Measurements from ENCODE around the gene LTA.

Gene LTA

GRCh38 chr6:31538805-31539400, 33.2 kb upstream of the LTA start:
- Histone ChIP-seq H4K20me1 (peaks cover 72 to 75% (median 73%) of the 10 kb centered on the region in 11 experiments), H3K4me1 (peaks cover 39 to 77% (median 48%) of the 10 kb centered on the region in 10 experiments), H3K4me3 (peak overlapping the region; percentile 74 to 91 (median 86); a peak in 19 of 20 replicates), H3K4me2 (peak overlapping the region; percentile 91 to 99 (median 98)), H3K9ac (peak overlapping the region; percentile 91 to 99 (median 96)), H3K9me3 (replicated peaks in 1 of 11) (no peaks in the 10 kb centered on the region), H3K27me3 (no peaks in the 10 kb centered on the region), H3K27ac (peak overlapping the region in 1 of 11 experiments; percentile 1; a peak in 1 of 22 replicates), H3K36me3 (peaks cover 67 to 72% (median 69%) of the 10 kb centered on the region in 11 experiments)
- TF ChIP-seq Cebpa-rat (IDR thresholded peaks at IDR 0.05), result no peak

GRCh38 chr6:31540640-31541039, 31.4 kb upstream of the LTA start:
- peaks cover 50 to 54% (median 52%) of the 10 kb centered on the region in 11 experiments for H3K36me3 ChIP-seq
- peak overlapping the region; percentile 74 to 91 (median 86) for H3K4me3 ChIP-seq
- no peaks in the 10 kb centered on the region for H3K27me3 ChIP-seq
- H3K4me2 ChIP-seq, result peak overlapping the region; percentile 91 to 99 (median 98)
- H3K4me1 ChIP-seq, result peaks cover 52 to 76% (median 61%) of the 10 kb centered on the region in 10 experiments
- H4K20me1 ChIP-seq, result peaks cover 54 to 58% (median 56%) of the 10 kb centered on the region in 11 experiments
- H3K9me3 ChIP-seq (replicated peaks in 1 of 11), result no peaks in the 10 kb centered on the region
- peak overlapping the region; percentile 91 to 99 (median 96) for H3K9ac ChIP-seq
- no peak for TF ChIP-seq Cebpa-rat (IDR thresholded peaks at IDR 0.05)
- H3K27ac ChIP-seq, result peak overlapping the region; percentile 92 to 99 (median 97); a peak in 21 of 22 replicates

GRCh38 chr6:31541059-31541657, 30.9 kb upstream of the LTA start:
- Histone ChIP-seq H3K4me2 (peak overlapping the region; percentile 91 to 99 (median 98)), H3K9ac (peak overlapping the region; percentile 91 to 99 (median 96)), H4K20me1 (peaks cover 49 to 53% (median 51%) of the 10 kb centered on the region in 11 experiments), H3K27me3 (no peaks in the 10 kb centered on the region), H3K4me1 (peaks cover 57 to 76% (median 64%) of the 10 kb centered on the region in 10 experiments), H3K4me3 (peak overlapping the region; percentile 74 to 91 (median 86)), H3K27ac (peak overlapping the region; percentile 92 to 99 (median 97)), H3K36me3 (peaks cover 44 to 49% (median 47%) of the 10 kb centered on the region in 11 experiments), H3K9me3 (replicated peaks in 1 of 11) (no peaks in the 10 kb centered on the region)
- no peak for TF ChIP-seq Cebpa-rat (IDR thresholded peaks at IDR 0.05)

GRCh38 chr6:31541658-31542521, 30.2 kb upstream of the LTA start, which contains the start of gene DDX39B:
TSS of gene DDX39B (minus strand) at chr6:31542003. CDS start at chr6:31540532, 1,471 bp downstream.
- Histone ChIP-seq H3K4me2 (peak within 1 kb of the TSS; percentile 91 to 99 (median 98)), H3K27ac (peak within 1 kb of the TSS; percentile 92 to 99 (median 97)), H4K20me1 (peaks cover 42 to 45% (median 44%) of the 10 kb centered on the region in 11 experiments), H3K36me3 (peaks cover 37 to 42% (median 40%) of the 10 kb centered on the region in 11 experiments), H3K27me3 (no peaks in the 10 kb centered on the region), H3K4me3 (peak within 1 kb of the TSS; percentile 74 to 91 (median 86)), H3K9ac (peak within 1 kb of the TSS; percentile 91 to 99 (median 96)), H3K9me3 (replicated peaks in 1 of 11) (no peaks in the 10 kb centered on the region), H3K4me1 (peaks cover 61 to 74% (median 63%) of the 10 kb centered on the region in 10 experiments)
- no peak for TF ChIP-seq Cebpa-rat (IDR thresholded peaks at IDR 0.05)

GRCh38 chr6:31543639-31544038, 28.4 kb upstream of the LTA start:
- H3K4me1 ChIP-seq, result peaks cover 61 to 71% (median 66%) of the 10 kb centered on the region in 10 experiments
- peak overlapping the region in 2 of 10 experiments; percentile 89 to 91; a peak in 2 of 20 replicates for H3K4me3 ChIP-seq
- H3K36me3 ChIP-seq, result peaks cover 20 to 25% (median 22%) of the 10 kb centered on the region in 11 experiments
- no peaks in the 10 kb centered on the region for H3K27me3 ChIP-seq
- H3K9ac ChIP-seq, result peak overlapping the region in 10 of 11 experiments; percentile 91 to 99 (median 96); a peak in 9 of 22 replicates
- peak overlapping the region in 3 of 11 experiments; percentile 96 to 99 (median 97); a peak in 2 of 22 replicates for H3K27ac ChIP-seq
- no peak for TF ChIP-seq Cebpa-rat (IDR thresholded peaks at IDR 0.05)
- peak overlapping the region; percentile 58 to 99 (median 87); a peak in 19 of 22 replicates for H3K4me2 ChIP-seq
- H4K20me1 ChIP-seq, result peaks cover 24 to 28% (median 26%) of the 10 kb centered on the region in 11 experiments
- no peaks in the 10 kb centered on the region for H3K9me3 ChIP-seq (replicated peaks in 1 of 11)

- no peaks in the 10 kb centered on the region for H3K27me3 ChIP-seq
- H3K9me3 ChIP-seq (replicated peaks in 1 of 11), result no peaks in the 10 kb centered on the region
- H3K4me1 ChIP-seq, result peaks cover 61 to 71% (median 66%) of the 10 kb centered on the region in 10 experiments
- peaks cover 14 to 17% (median 16%) of the 10 kb centered on the region in 11 experiments for H4K20me1 ChIP-seq
- peak overlapping the region in 4 of 11 experiments; percentile 25 to 63 (median 57); a peak in 7 of 22 replicates for H3K27ac ChIP-seq
- no peak overlapping the region for H3K4me3 ChIP-seq
- TF ChIP-seq Cebpa-rat (IDR thresholded peaks at IDR 0.05), result no peak
- peak overlapping the region in 9 of 11 experiments; percentile 50 to 83 (median 81); a peak in 15 of 22 replicates for H3K9ac ChIP-seq
- H3K4me2 ChIP-seq, result peak overlapping the region; percentile 82 to 100 (median 95); a peak in 19 of 22 replicates
- H3K36me3 ChIP-seq, result peaks cover 10 to 25% (median 17%) of the 10 kb centered on the region in 11 experiments
Measured at GRCh38 chr6:31544676-31545075, 27.4 kb upstream of the LTA start.

- Histone ChIP-seq H4K20me1 (peaks cover 8 to 11% (median 10%) of the 10 kb centered on the region in 11 experiments), H3K36me3 (peaks cover 4 to 25% (median 17%) of the 10 kb centered on the region in 11 experiments), H3K9me3 (replicated peaks in 1 of 11) (no peaks in the 10 kb centered on the region), H3K27me3 (no peaks in the 10 kb centered on the region), H3K4me2 (peak overlapping the region; percentile 82 to 100 (median 95)), H3K4me3 (peak overlapping the region in 6 of 10 experiments; percentile 58 to 70 (median 62); a peak in 7 of 20 replicates), H3K9ac (peak overlapping the region; percentile 41 to 83 (median 80); a peak in 19 of 22 replicates), H3K27ac (peak overlapping the region in 9 of 11 experiments; percentile 2 to 63 (median 56); a peak in 16 of 22 replicates), H3K4me1 (peaks cover 59 to 70% (median 66%) of the 10 kb centered on the region in 10 experiments)
- no peak for TF ChIP-seq Cebpa-rat (IDR thresholded peaks at IDR 0.05)
Measured at GRCh38 chr6:31545291-31545690, 26.8 kb upstream of the LTA start.

Measured in BLaER1 treated with 17β-estradiol and CSF1 and Interleukin-3, amounts not matched to agents 10 nM and 100 nM (cell line).